HG03442 (cell line): ENCODE measurements around the gene RBMS1.
"Not testable (repeated sequence)": the region's sequence is repeated elsewhere in the genome, so short reads cannot be mapped to it uniquely, and the experiment has no call there.

ENCODE experiments used
- ATAC-seq: cut with Tn5 transposase; IDR thresholded peaks from one replicate; pipeline ENCODE4 v1.9.1; 2021; ENCODE audit warnings: mild to moderate bottlenecking, moderate library complexity; ENCODE audit not compliant: unreplicated experiment

RBMS1 gene

GRCh38 chr2:160502478-160502877 is 8.9 kb upstream of the RBMS1 start:
- no peak for ATAC-seq

- no peak for ATAC-seq
These were observed 7.8 kb upstream of the RBMS1 start for GRCh38 chr2:160501370-160501769.

GRCh38 chr2:160499865-160500264 is 6.3 kb upstream of the RBMS1 start:
- no peak for ATAC-seq

- ATAC-seq: no peak
These were observed 4.5 kb upstream of the RBMS1 start for GRCh38 chr2:160498137-160498536.

- ATAC-seq: no peak
These were observed 616 bp upstream of the RBMS1 start for GRCh38 chr2:160494201-160494644.

- no peak for ATAC-seq
These were observed 993 bp downstream of the RBMS1 start for GRCh38 chr2:160492401-160493226.

- no peak for ATAC-seq
These were observed 1.7 kb downstream of the RBMS1 start for GRCh38 chr2:160491911-160492371.

GRCh38 chr2:160490733-160491685 is 2.6 kb downstream of the RBMS1 start:
- no peak for ATAC-seq

- ATAC-seq: no peak
These were observed 4.5 kb downstream of the RBMS1 start for GRCh38 chr2:160489111-160489510.

GRCh38 chr2:160488289-160488688 is 5.3 kb downstream of the RBMS1 start:
- not testable (repeated sequence) for ATAC-seq

GRCh38 chr2:160486341-160486740 is 7.3 kb downstream of the RBMS1 start:
- no peak for ATAC-seq

- ATAC-seq: no peak
These were observed 8.6 kb downstream of the RBMS1 start for GRCh38 chr2:160484859-160485520.

- ATAC-seq: no peak
These were observed 10.9 kb downstream of the RBMS1 start for GRCh38 chr2:160482673-160483072.

- no peak for ATAC-seq
These were observed 14.3 kb downstream of the RBMS1 start for GRCh38 chr2:160479269-160479668.

- no peak for ATAC-seq
These were observed 14.9 kb downstream of the RBMS1 start for GRCh38 chr2:160478660-160479059.

- ATAC-seq: no peak
These were observed 16.6 kb downstream of the RBMS1 start for GRCh38 chr2:160477032-160477431.

- no peak for ATAC-seq
These were observed 18.5 kb downstream of the RBMS1 start for GRCh38 chr2:160474891-160475787.

GRCh38 chr2:160474319-160474645 is 19.3 kb downstream of the RBMS1 start:
- no peak for ATAC-seq

- ATAC-seq: no peak
These were observed 19.9 kb downstream of the RBMS1 start for GRCh38 chr2:160473468-160474318.
